AG08395 (cell line): ENCODE measurements around the gene MYO7B.
A peak's percentile ranks its signal among the peaks of the same experiment; 100 is the strongest.

ENCODE experiments used
- DNase-seq: peaks from one replicate; pipeline ENCODE4 v3.0.0; 2012; ENCODE audit warnings: mixed read lengths, low spot score

Gene MYO7B

GRCh38 chr2:127574656-127575055 is 39.2 kb downstream of the MYO7B start:
- DNase-seq: no peak

GRCh38 chr2:127575185-127575765 is 39.8 kb downstream of the MYO7B start:
- DNase-seq: no peak

- DNase-seq: no peak
Measured at GRCh38 chr2:127575941-127576432, 40.5 kb downstream of the MYO7B start.

GRCh38 chr2:127576433-127577207 is 41.1 kb downstream of the MYO7B start:
- peak; percentile 96 for DNase-seq

GRCh38 chr2:127577208-127577475 is 41.7 kb downstream of the MYO7B start:
- no peak for DNase-seq

- no peak for DNase-seq
Measured at GRCh38 chr2:127577503-127577902, 42.0 kb downstream of the MYO7B start.

- DNase-seq: no peak
Measured at GRCh38 chr2:127577973-127578372, 42.5 kb downstream of the MYO7B start.

- no peak for DNase-seq
Measured at GRCh38 chr2:127578411-127578810, 42.9 kb downstream of the MYO7B start.

- no peak for DNase-seq
Measured at GRCh38 chr2:127579231-127579630, 43.7 kb downstream of the MYO7B start.

- no peak for DNase-seq
Measured at GRCh38 chr2:127580167-127581049, 44.9 kb downstream of the MYO7B start.

GRCh38 chr2:127581050-127581345 is 45.5 kb downstream of the MYO7B start:
- DNase-seq: no peak

GRCh38 chr2:127581516-127582490 is 46.3 kb downstream of the MYO7B start:
- DNase-seq: no peak

GRCh38 chr2:127582863-127583861 is 47.7 kb downstream of the MYO7B start:
- DNase-seq: no peak

GRCh38 chr2:127584047-127584446 is 48.6 kb downstream of the MYO7B start:
- DNase-seq: no peak

GRCh38 chr2:127584516-127585033 is 49.1 kb downstream of the MYO7B start:
- DNase-seq: no peak

GRCh38 chr2:127585270-127585807 is 49.9 kb downstream of the MYO7B start:
- DNase-seq: no peak

GRCh38 chr2:127586136-127586535 is 50.7 kb downstream of the MYO7B start:
- no peak for DNase-seq

- no peak for DNase-seq
Measured at GRCh38 chr2:127586746-127587295, 51.3 kb downstream of the MYO7B start.

- no peak for DNase-seq
Measured at GRCh38 chr2:127588241-127588640, 52.8 kb downstream of the MYO7B start.

GRCh38 chr2:127589358-127589757 is 53.9 kb downstream of the MYO7B start:
- no peak for DNase-seq
